Activated effector memory CD4-positive, alpha-beta T cell treated with anti-CD3 and anti-CD28 coated beads, Interleukin-2, amount 50 U/mL, for 16 hours (primary cell): ENCODE data around the gene DNAJC5G.
"Not testable (repeated sequence)": the region's sequence is repeated elsewhere in the genome, so short reads cannot be mapped to it uniquely, and the experiment has no call there.

ENCODE experiments used
- DNase-seq: peaks from one replicate; pipeline ENCODE4 v3.0.0-alpha.2; 2020

Gene DNAJC5G

DNA sequence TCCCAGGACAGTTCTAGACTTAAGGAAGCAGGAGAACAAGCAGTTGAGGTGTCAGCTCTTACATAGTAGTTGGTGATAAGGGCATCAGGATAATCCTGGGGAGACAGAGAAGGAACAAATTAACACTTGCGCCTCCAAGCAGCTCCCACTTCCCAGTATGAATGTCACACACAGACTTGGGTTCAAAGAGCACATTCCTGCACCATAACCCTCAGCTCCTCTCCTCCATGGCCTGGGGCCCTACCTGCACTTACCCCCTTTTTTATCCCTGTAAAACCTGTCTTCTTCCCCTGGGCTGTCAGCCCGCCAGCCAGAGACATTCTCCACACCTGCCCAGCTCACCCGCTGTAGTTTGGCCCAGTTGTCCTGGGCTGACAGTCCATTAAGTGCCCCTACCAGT lies 36.9 kb downstream of the DNAJC5G start:
- DNase-seq, result no peak

DNA sequence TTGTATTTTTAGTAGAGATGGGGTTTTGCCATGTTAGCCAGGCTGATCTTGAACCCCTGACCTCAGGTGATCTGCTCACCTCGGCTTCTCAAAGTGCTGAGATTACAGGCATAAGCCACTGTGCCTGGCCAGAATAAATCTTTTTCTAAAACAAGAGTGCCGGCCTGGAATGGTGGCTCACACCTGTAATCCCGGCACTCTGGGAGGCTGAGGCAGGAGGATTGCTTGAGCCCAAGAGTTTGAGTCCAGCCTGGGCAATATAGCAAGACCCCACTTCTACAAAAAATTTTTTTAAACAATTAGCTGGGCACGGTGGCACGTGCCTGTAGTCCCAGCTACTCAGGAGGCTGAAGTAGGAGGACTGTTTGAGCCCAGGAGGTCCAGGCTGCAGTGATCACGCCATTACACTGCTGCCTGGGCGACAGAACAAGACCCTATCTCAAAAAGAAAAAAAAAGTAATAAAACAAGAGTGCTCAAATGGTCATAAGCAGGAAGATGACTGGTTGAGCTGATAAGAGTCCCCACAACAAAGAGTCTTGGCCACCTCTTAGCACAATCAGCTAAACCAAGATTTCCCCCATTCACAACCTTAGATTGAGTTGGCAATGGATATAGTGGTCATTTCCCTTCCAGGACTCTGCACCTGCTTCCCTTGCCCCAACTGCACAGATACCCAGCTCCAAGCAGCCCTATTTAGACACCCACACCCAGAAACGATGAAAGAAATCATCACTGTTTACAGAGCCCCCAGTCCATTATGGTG lies 38.8 kb downstream of the DNAJC5G start:
- DNase-seq, result no peak

DNA sequence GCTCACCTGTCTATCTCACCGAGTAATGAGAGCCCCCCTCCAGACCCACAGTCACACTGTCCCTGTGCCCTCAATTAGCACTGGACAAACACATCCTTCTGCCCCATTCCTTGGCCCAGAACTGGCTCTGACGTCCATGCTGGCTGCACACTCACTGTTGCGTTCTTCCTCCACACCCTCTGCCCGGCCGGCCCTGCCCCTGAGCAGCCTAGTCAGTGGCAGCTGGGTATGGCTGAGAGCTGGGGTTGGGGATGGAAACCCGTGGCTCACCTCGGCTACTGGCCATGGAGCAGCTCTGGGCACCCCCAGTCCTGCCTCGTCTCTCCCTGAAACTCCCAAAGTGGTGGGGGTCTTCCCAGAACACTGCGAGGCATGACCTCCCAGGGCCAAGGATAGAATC lies 39.5 kb downstream of the DNAJC5G start:
- DNase-seq, result no peak

DNA sequence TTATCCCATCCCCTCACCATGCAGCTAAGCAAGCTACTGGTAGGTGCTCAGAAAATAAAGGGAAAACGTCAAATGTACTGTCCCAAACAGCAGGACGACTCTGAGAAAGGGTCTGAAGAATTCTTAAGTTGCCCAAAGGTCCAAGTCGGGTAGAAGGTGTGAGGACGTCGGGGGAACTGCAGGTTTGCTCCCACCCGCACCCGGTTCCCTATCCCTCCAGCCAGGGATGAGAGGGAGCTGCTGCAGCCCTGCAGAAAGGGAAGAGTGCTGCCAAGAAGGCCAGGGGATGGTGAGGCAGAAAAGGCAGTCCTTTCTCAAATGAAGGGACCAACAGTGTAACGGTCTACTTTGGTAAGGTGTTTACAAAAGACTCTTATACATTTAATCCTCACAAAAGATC lies 39.9 kb downstream of the DNAJC5G start:
- no peak for DNase-seq

DNA sequence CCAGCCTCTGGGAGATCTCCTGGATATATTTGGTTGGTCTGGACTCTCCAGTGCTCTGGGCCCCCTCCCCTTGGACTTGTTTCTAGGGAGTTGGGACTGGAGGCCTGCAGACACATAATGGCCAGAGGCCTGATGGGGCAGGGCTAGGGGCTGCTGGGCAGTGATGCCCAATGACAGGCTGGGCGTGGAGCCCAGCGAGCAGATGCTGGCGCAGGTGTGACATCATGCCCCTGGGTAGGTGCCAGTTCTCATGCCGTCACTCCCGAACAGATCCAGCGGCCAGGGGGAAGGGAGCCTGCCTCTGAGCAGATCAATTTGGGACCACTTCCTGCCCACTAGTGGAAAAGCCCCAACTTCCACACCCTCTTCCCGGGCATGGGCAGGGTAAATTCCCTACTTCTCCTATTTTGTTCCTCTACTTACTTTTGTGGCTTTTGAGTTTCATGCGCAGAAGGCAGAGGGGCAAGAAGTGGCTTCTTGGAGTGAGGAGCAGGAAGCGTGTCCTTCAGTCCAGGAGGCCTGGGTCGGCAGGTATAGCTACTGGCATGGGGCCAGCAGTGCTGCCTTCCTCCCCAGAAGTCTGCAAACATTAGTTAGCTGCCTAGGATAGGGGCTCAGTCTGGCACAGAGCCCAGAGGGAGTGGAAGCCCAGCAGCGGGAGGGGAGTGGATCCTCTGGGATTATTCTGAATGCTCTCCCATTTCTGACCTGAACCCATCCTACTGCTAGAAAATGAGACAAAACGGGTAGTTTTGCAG lies 41.6 kb downstream of the DNAJC5G start:
- no peak for DNase-seq

DNA sequence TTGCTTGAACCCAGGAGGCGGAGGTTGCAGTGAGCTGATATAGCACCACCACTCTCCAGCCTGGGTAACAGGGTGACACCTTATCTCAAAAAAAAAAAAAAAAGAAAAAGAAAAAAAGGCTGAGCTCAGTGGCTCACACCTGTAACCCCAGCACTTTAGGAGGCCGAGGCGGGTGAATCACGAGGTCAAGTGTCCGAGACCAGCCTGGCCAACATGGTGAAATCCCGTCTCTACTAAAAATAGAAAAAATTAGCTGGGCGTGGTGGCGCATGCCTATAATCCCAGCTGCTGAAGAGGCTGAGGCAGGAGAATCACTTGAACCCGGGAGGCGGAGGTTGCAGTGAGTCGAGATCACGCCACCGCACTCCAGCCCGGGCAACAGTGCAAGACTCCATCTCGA lies 44.6 kb downstream of the DNAJC5G start:
- not testable (repeated sequence) for DNase-seq

DNA sequence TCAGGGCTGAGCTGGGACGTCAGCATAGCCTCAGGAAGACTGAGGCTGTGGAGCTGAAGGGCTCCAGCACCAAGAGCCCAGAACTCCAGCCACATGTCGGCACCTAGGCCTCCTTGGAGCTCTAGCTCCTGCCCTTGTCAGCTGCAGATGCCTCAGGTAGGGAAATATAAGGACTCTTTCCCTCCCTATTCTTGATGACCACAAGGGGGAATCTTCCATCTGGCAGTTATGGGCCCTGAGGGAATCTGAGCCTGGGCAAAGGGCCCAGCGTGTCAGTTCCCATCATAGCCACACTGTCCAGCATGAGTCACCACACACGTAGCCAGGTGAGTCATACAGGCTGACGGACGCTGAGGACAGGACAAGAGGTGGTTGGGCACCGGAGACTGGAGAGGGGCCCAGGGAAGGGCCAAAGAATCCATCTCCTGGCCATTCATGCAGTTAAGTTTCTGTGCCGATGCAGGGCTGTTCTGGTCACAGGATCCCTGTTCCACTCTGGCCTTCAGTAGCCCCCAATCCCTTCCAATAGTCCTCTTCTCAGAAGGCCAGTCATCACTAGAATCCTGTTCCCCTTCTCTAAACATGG lies 45.8 kb downstream of the DNAJC5G start:
- no peak for DNase-seq

DNA sequence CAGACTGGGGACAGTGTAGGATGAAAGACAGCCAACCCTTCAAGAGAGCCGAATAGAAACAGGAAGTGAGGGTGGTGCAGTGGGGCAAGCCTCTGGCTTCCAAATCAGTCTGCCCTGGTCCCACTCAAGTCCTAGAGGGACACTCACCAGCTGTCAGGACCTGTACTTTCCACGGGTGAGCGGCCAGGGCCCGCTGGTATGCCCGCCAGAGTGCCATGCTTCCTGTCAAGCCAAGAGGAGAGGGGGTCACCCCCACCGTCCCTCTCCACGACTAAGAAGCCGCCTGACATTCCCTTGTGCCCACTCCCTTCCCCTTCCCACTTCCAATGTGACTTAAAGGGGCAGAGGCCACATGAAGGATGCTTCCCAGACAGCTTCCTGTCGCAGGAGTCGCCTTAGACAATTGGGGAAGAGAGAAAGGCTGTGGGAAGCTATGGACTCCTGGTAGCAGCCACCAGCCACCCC lies 47.1 kb downstream of the DNAJC5G start:
- peak; percentile 66 for DNase-seq

DNA sequence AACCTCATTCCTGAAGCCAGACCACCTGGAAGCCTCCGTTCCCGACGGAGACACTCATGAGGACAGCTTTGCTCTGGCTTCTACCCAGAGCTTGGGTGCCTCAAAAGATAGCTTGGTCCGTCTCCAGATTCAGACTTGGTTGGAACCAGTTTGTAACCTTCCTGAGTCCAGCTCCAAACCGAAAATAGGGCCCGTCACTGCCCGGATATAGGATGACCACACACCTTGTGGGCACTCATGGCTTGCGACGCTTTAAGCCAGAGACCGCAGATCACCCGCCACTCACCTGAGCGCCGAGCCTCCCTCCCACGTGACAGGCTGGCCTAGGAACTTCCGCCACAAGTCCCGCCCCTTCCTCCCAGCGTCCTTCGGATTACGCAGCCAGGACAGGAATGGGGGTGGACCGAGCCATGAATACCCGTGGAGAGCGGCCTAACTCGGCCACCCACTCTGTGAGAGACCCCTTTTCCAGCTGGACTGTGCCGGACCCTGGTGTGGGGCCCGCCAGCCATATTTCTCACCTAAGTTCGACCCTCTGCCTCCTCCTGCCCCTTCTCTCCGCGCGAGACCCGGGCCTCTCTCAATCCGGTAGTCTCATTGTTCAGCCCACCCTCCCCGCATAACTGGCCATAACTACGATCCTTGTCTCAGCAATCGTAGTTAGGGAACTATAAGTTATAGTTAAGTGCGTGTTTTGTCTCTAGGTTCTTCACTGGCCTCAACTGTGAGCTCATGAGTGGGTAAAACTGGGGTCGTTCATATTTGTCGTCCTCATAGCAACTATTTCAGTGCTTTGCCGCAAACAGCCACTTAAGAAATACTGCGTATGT lies 47.7 kb downstream of the DNAJC5G start, which contains the start of gene MPV17:
TSS of gene MPV17 (minus strand) at position 332 of the 830 bp plus-strand sequence. CDS start 580 bp downstream, outside the sequence.
- peak; percentile 96 for DNase-seq

DNA sequence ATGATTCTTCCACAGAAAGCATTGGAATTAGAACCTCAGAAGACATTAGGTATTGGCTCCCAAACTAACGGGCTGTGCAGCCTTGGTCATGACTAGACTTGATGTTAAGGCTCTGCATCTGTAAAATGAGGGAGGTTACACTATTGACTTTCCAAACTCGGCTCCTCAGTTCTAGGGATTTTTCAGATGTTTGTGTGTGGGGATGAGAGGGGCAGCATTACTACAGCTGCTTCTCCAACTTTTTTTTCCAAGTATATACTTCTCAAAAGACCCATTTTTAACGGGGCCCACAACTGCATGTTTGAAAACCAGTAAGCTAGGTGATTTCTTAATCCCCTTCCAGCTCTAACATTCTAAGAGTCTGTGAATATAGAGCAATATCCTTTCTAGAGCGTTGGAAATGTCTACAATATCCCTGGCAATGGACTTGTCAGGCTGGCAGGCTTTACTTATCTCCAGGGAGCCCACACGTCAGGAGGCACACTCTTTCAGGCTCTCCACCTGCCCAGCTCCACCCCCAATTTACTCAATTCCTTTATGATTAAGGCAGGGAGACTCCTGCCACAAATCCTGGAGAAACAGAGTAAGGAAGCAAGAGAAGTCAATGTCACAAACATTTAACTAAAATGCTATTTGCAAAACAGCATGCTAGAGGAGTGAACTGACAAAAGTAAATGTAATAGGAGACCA lies 48.5 kb downstream of the DNAJC5G start:
- DNase-seq, result no peak

DNA sequence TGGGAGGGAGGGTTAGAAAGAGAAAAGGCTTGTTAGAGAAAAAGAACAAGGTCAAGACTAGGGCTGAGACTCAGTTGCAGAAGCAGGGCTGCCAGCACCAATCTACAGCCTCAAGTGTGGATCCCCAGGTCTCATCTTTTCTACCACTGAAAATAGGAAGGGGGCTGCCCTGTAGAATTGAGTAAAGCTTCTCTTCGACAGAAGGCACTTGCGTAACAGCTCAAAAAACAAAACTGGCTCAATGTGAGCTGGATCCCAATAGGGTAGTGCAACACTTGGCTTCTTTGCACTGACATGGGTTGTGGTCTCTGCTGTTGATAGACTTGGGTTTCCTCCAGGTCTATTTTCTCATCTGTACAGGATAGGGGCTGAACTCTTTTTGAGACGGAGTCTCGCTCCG lies 49.5 kb downstream of the DNAJC5G start:
- no peak for DNase-seq
